SU-DHL-6 (cell line): ENCODE data around the gene CHD5.

Source experiments
- CTCF ChIP-seq: fragments of 200-600 bp; sonication (generic); IDR thresholded peaks from one replicate; pipeline ENCODE4 v1.5.1; 2017; ENCODE audit warnings: antibody characterized with exemption, mild to moderate bottlenecking, low read length, moderate library complexity; ENCODE audit not compliant: insufficient read depth, poor library complexity, severe bottlenecking
- EZH2phosphoT487 ChIP-seq: fragments of 200-600 bp; sonication (generic), shearing (Covaris generic); conservative IDR thresholded peaks from 2 replicates; pipeline ENCODE4 v1.6.1; 2018; ENCODE audit warnings: mild to moderate bottlenecking, antibody characterized with exemption, low read length, moderate library complexity, mixed read lengths

GRCh38 chr1:6211731-6212130 lies 31.6 kb upstream of the CHD5 start:
- no peak for TF ChIP-seq EZH2phosphoT487
- TF ChIP-seq CTCF: no peak
